Raji (cell line): ENCODE measurements around the gene PKDCC.

ENCODE experiments used
- POLR2A ChIP-seq: IDR thresholded peaks from 2 replicates; pipeline ENCODE4 v1.6.1; 2011; ENCODE audit warnings: low read depth, low read length, control low read depth; ENCODE audit not compliant: insufficient read depth

Gene PKDCC

GRCh38 chr2:42085706-42086487, 38.1 kb downstream of the PKDCC start:
- no peak for TF ChIP-seq POLR2A

- no peak for TF ChIP-seq POLR2A
Observed at GRCh38 chr2:42086500-42086953, 38.7 kb downstream of the PKDCC start.

- no peak for TF ChIP-seq POLR2A
Observed at GRCh38 chr2:42087137-42087856, 39.5 kb downstream of the PKDCC start.

- TF ChIP-seq POLR2A, result no peak
Observed at GRCh38 chr2:42087857-42088195, 40.0 kb downstream of the PKDCC start.

DNA sequence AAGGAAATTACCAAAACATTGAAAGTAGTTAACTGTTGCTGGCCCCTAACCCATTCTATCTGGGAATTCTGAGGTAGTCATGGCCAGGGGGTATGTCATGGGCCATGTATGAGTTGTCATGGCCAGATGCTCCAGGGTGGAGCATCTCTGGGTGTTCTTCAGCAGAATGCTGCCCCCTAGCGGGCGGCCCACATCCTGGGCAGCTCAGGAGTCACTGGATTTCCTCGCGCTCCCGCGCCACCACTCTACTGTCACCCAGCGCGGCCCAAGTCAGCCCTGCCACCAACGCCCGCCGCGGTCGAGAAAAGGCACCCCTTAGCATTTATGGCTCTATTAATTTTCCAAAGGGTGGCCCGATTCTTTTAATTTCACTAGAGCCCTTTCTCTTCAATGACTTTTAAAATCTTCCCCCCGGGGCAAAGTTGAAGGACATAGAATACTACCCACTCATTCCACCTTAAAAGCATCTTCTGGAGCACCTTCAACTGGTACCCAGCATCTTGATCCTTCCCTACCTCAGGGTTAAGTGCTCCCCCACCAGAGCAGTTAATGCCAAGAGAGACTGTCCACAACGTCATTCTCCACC, 41.6 kb downstream of the PKDCC start:
- TF ChIP-seq POLR2A, result no peak

- TF ChIP-seq POLR2A, result no peak
Observed at GRCh38 chr2:42090216-42090615, 42.4 kb downstream of the PKDCC start.

GRCh38 chr2:42091671-42092070, 43.9 kb downstream of the PKDCC start:
- TF ChIP-seq POLR2A, result no peak

DNA sequence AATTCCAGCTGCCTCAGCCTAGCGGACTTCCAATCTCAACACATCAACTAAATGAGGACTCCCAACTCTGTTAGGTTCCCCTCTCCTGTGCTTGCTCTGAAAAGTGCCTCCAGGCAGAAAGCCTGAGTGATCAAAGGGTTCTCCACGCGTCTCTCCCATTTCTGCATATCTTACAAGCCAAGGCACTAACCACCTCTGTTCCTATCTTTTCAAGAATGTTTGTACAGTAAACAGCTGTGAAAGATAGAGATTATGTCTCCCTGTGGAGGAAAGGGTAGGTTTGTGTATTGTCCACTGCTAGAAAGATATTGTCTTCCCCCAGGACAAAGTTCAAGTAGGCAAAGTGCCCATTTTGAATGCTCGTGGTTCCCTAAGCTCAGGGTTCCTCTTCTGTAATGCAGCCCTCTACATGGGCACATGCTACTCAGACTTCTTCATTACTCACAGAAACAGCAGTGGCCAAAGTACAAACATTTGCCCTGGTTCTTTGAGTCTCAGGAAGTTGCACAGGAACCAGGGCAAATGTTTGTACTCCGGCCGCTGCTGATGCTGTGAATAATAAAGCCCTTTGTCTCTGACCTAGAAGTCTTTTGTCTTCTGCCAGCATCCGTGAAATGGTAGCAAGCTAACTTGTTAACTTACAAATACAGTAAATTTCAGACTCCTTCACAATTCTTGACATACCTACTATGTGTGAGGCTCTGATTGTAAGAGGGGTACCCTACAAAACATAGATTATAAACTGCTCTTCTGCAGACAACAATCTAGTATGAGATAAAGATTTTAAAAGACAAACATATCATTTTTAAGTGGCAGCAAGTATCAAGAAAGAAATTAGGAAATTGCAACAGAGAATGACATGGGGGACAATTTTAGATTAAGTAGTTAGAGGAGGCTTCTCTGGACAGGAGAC, 44.5 kb downstream of the PKDCC start:
- no peak for TF ChIP-seq POLR2A

DNA sequence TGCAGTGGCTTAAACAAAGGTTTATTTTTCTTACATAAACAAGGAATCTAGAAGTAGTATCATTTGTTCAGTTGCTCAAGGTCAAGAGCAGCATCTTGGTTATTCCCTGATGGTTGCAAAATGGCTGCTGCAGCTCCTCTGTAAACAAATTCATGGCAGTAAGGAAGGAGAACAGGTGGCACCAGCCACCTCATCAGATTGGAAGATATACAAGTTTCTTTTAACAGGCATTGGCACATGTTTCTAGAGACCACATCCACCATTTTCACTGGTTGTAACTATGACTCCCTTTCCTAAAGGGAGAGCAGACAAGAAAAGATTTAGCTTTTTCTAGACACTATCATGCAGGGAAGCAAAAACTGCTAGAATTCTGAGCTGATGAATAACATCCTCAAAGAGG, 46.3 kb downstream of the PKDCC start:
- TF ChIP-seq POLR2A, result no peak

- no peak for TF ChIP-seq POLR2A
Observed at GRCh38 chr2:42095923-42096408, 48.1 kb downstream of the PKDCC start.

GRCh38 chr2:42096869-42097591, 49.2 kb downstream of the PKDCC start:
- TF ChIP-seq POLR2A, result no peak

GRCh38 chr2:42098571-42099437, 51.0 kb downstream of the PKDCC start:
- no peak for TF ChIP-seq POLR2A

DNA sequence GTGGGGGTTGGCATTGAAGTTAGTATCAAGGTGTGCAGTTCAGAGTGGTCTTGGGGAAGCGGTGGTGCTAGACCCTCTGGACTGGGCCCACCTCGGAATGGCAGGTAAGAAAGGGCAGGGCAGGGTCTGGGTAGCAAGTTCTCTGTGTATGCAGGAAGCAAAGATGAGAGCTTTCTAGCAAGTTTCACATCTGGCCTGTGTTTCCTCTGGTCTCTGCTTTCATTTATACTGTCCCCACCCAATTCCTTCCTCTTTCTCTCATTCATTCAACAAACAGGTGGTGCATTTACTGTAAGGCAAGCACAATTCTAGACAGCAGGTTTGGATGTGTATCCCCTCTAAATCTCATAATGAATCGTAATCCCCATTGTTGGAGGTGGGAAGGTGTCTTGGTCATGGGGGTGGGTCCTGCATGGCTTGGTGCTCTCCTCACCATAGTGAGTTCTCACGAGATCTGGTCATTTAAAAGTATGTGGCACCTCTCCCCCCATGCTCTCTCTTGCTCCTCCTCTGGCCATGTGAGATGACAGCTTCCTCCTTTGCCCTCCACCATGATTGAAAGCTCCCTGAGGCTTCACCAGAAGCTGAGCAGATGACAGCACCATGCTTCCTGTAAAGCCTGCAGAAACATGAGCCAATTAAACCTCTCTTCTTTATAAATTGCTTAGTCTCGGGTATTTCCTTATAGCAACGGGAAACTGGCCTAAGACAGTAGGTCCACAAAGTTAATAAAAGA, 51.8 kb downstream of the PKDCC start:
- TF ChIP-seq POLR2A, result no peak
